Adrenal gland (tissue), 5 donors: ENCODE data around the gene OSBPL10.

ENCODE experiments used
- POLR2A ChIP-seq, 2 donors: fragments of 450-650 bp; IDR thresholded peaks; one replicate each; pipeline ENCODE4 v1.6.1; 2017; ENCODE audit warnings: antibody characterized with exemption in 2 of 2, mild to moderate bottlenecking in 2 of 2, moderate library complexity in 1 of 2
- TF ChIP-seq, protein P1 (sequence below), 6 experiments: fragments of 450-650 bp in 4 of 6; fragments of 200-600 bp in 2 of 6; sonication (generic) in 1 of 6; IDR thresholded peaks; 1 replicate in 5 of 6; 2 replicates in 1 of 6; pipeline versions ENCODE4 v1.5.1 to v1.8.0; 2016 to 2021; ENCODE audit warnings: antibody characterized with exemption in 6 of 6, mild to moderate bottlenecking in 2 of 6, moderate library complexity in 1 of 6
- donor health status: DM: no; HTN: no; CAD: no.

DNA sequence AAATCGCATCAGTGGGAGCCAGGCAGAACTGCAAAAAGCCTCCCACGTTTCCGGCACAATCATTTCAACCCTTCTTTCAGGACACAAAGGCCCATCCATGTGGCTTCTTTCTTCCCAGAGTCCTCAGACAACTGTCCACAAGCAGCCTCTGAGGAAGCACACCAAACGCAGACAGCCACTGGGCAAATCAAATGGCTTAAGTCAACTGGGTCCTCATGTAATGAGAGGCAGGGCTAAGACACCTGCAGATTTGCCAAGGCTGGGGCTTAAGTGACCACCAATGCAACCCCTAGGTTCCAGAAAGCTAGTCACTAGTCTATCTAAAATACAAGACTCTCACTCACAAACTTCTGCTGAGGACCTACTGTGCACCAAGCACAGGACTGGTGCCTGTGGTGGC is 8.0 kb downstream of the OSBPL10 start:
- TF ChIP-seq, protein P1, sequence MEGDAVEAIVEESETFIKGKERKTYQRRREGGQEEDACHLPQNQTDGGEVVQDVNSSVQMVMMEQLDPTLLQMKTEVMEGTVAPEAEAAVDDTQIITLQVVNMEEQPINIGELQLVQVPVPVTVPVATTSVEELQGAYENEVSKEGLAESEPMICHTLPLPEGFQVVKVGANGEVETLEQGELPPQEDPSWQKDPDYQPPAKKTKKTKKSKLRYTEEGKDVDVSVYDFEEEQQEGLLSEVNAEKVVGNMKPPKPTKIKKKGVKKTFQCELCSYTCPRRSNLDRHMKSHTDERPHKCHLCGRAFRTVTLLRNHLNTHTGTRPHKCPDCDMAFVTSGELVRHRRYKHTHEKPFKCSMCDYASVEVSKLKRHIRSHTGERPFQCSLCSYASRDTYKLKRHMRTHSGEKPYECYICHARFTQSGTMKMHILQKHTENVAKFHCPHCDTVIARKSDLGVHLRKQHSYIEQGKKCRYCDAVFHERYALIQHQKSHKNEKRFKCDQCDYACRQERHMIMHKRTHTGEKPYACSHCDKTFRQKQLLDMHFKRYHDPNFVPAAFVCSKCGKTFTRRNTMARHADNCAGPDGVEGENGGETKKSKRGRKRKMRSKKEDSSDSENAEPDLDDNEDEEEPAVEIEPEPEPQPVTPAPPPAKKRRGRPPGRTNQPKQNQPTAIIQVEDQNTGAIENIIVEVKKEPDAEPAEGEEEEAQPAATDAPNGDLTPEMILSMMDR (IDR thresholded peaks at IDR 0.05): no peak
- no peak for TF ChIP-seq POLR2A (IDR thresholded peaks at IDR 0.05)
